Measurements from ENCODE around the gene MYBPC1. TPM values are rescaled to one million over a fixed set of nuclear protein-coding genes. Genes with fewer than 3 reads are reported as not detected.
"Not testable (repeated sequence)": the region's sequence is repeated elsewhere in the genome, so short reads cannot be mapped to it uniquely, and the experiment has no call there.

The MYBPC1 gene
- total and polyA plus RNA-seq, 2 experiments from 2014 or later: 0.18 TPM; not detected in 1

DNA sequence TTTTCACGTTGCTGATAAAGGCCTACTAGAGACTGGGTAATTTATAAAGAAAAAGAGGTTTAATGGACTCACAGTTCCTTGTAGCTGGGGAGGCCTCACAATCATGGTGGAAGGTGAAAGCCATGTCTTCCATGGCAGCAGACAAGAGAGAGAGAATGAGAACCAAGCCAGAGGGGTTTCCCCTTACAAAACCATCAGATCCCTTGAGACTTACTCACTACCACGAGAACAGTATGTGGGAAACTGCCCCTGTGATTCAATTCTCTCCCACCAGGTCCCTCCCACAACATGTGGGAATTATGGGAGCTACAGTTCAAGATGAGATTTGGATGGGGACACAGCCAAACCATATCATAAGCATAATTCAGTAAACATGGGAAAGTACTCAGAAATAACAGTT, 65.9 kb downstream of the MYBPC1 start:
- not testable (repeated sequence) for H3K36me3 Mint-ChIP-seq (ENCODE audit: low read depth); H3F3A ChIP-seq (replicated peaks; ENCODE audit: low read depth); H2AFZ ChIP-seq; H3K27me3 ChIP-seq (ENCODE audit: insufficient read depth); H3K4me3 Mint-ChIP-seq; H3K9me2 ChIP-seq (ENCODE audit: insufficient read depth); H3K4me3 ChIP-seq; H4K20me1 ChIP-seq (replicated peaks; ENCODE audit: insufficient read depth); H3K27me3 Mint-ChIP-seq (ENCODE audit: insufficient read depth, low read depth, poor library complexity); ATAC-seq; H3K27ac ChIP-seq (ENCODE audit: low read depth); H3K27ac Mint-ChIP-seq; H3K4me2 ChIP-seq; DNase-seq (ENCODE audit: low spot score); H3K36me3 ChIP-seq (ENCODE audit: insufficient read depth); H3K9me3 Mint-ChIP-seq; H3K79me2 ChIP-seq (replicated peaks; ENCODE audit: insufficient read depth)
- peaks cover 22% of the 10 kb centered on the region for H3K4me1 Mint-ChIP-seq
- H3K4me1 ChIP-seq (ENCODE audit: insufficient read depth): peaks cover 15% of the 10 kb centered on the region

DNA sequence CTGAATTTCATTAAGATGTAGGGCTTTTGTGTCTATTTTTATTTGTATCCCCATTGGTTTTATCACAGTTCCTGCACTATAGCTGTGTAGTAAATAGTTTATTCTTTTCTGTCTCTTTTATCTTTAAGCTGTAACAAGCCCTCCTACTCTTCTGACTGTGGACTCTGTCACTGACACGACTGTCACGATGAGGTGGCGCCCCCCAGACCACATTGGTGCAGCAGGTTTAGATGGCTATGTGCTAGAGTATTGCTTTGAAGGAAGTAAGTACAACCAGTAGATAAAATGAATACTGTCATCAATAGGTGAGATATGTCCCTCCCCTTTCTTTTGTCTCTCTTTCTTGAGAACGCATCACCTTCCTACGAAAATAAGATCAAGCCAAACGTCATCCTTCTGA, 68.5 kb downstream of the MYBPC1 start:
- DNase-seq (ENCODE audit: low spot score) (no peak), ATAC-seq (no peak)
- H2AFZ ChIP-seq: no peak overlapping the region
- Mint-ChIP-seq H3K27ac (no peak overlapping the region), H3K27me3 (ENCODE audit: insufficient read depth, low read depth, poor library complexity) (peaks cover 3% of the 10 kb centered on the region), H3K36me3 (ENCODE audit: low read depth) (no peaks in the 10 kb centered on the region), H3K4me3 (no peak overlapping the region), H3K4me1 (peaks cover 30% of the 10 kb centered on the region), H3K9me3 (no peaks in the 10 kb centered on the region)
- no peaks in the 10 kb centered on the region for H3K9me2 ChIP-seq (ENCODE audit: insufficient read depth)
- H4K20me1 ChIP-seq (replicated peaks; ENCODE audit: insufficient read depth): no peaks in the 10 kb centered on the region
- H3K4me3 ChIP-seq: no peak overlapping the region
- H3K27me3 ChIP-seq (ENCODE audit: insufficient read depth): no peaks in the 10 kb centered on the region
- TF ChIP-seq REST (IDR thresholded peaks at IDR 0.05; ENCODE audit: unreplicated experiment) (no peak), ZNF114 (CRISPR knock-in tag; IDR thresholded peaks at IDR 0.05) (no peak), EZH2phosphoT487 (IDR thresholded peaks at IDR 0.05; ENCODE audit: unreplicated experiment) (no peak), ZNF331 (CRISPR knock-in tag; IDR thresholded peaks at IDR 0.05; ENCODE audit: low read depth) (no peak), CTCF (conservative IDR thresholded peaks at IDR 0.05; ENCODE audit: low read depth in 2 of 2) (peak in 1 of 2 experiments; percentile 57; a peak in 2 of 4 replicates), CREB1 (CRISPR knock-in tag; IDR thresholded peaks at IDR 0.05; ENCODE audit: low read depth) (no peak), NANOG (IDR thresholded peaks at IDR 0.05; ENCODE audit: borderline replicate concordance) (no peak), JUNB (IDR thresholded peaks at IDR 0.05; ENCODE audit: unreplicated experiment) (no peak)
- peaks cover 20% of the 10 kb centered on the region for H3K4me1 ChIP-seq (ENCODE audit: insufficient read depth)
- H3K27ac ChIP-seq (ENCODE audit: low read depth): no peak overlapping the region
- no peaks in the 10 kb centered on the region for H3F3A ChIP-seq (replicated peaks; ENCODE audit: low read depth)
- H3K79me2 ChIP-seq (replicated peaks; ENCODE audit: insufficient read depth): no peaks in the 10 kb centered on the region
- no peak overlapping the region for H3K4me2 ChIP-seq
- H3K36me3 ChIP-seq (ENCODE audit: insufficient read depth): no peaks in the 10 kb centered on the region

Data from GM23338 (cell line).